HEK293 (cell line): ENCODE results near the gene CR1.
"Not testable (repeated sequence)": the region's sequence is repeated elsewhere in the genome, so short reads cannot be mapped to it uniquely, and the experiment has no call there.

Experiments used
- CTCF ChIA-PET: fragments of 350-600 bp; formaldehyde crosslinking; extraction: SDS; loops from one replicate; lab custom pipeline; 2021; ENCODE audit warnings: antibody characterized with exemption; lab: Yijun Ruan, JAX
- POLR2A ChIA-PET: fragments of 300-600 bp; formaldehyde crosslinking; extraction: SDS; loops from one replicate; lab custom pipeline; 2020; ENCODE audit warnings: antibody characterized with exemption, inconsistent platforms; lab: Yijun Ruan, JAX
- H3K27ac ChIP-seq: fragments of 200-500 bp; sonication (Bioruptor generic); 2 replicates; pipeline ENCODE4 v1.5.1; 2014; ENCODE audit warnings: low read depth, low read length, control low read depth, inconsistent platforms; ENCODE audit errors: extremely low read depth
- H3K36me3 ChIP-seq, 2 experiments: fragments of 200-500 bp in 1 of 2; sonication (Bioruptor generic) in 1 of 2; 1 replicate in 1 of 2; 2 replicates in 1 of 2; pipeline ENCODE4 v1.5.1; 2014 to 2017; ENCODE audit warnings: inconsistent platforms in 2 of 2, low read length in 2 of 2; ENCODE audit not compliant: control insufficient read depth in 2 of 2, insufficient read depth in 1 of 2
- H3K4me1 ChIP-seq: fragments of 200-500 bp; sonication (Bioruptor generic); 2 replicates; pipeline ENCODE4 v1.5.1; 2014; ENCODE audit warnings: mild to moderate bottlenecking, low read length, inconsistent platforms; ENCODE audit not compliant: control insufficient read depth, insufficient read depth
- H3K4me3 ChIP-seq: 2 replicates; pipeline ENCODE4 v1.5.1; 2011; ENCODE audit warnings: low read depth, mild to moderate bottlenecking, control low read depth, low read length, moderate library complexity
- H3K9me3 ChIP-seq: fragments of 200-500 bp; sonication (Bioruptor generic); 2 replicates; pipeline ENCODE4 v1.5.1; 2014; ENCODE audit warnings: low read depth, low read length, inconsistent platforms; ENCODE audit not compliant: control insufficient read depth, insufficient read depth
- SP3 ChIP-seq: fragments of 450-650 bp; formaldehyde crosslinking; IDR thresholded peaks from 2 replicates; pipeline ENCODE4 v1.5.1; 2016; ENCODE audit warnings: missing biosample characterization, missing genetic modification characterization
- ZEB2 ChIP-seq: fragments of 450-650 bp; formaldehyde crosslinking; IDR thresholded peaks from 2 replicates; pipeline ENCODE4 v1.5.1; 2016; ENCODE audit warnings: missing biosample characterization, missing genetic modification characterization
- ZNF121 ChIP-seq: fragments of 450-650 bp; formaldehyde crosslinking; IDR thresholded peaks from 2 replicates; pipeline ENCODE4 v1.5.1; 2016; ENCODE audit warnings: missing biosample characterization, missing genetic modification characterization
- ZNF132 ChIP-seq: fragments of 450-650 bp; formaldehyde crosslinking; IDR thresholded peaks from 2 replicates; pipeline ENCODE4 v1.5.1; 2017; ENCODE audit warnings: missing biosample characterization, missing genetic modification characterization, borderline replicate concordance
- ZNF157 ChIP-seq: fragments of 450-650 bp; formaldehyde crosslinking; IDR thresholded peaks from 2 replicates; pipeline ENCODE4 v1.5.1; 2016; ENCODE audit warnings: missing biosample characterization, missing genetic modification characterization
- ZNF184 ChIP-seq: fragments of 450-650 bp; IDR thresholded peaks from 2 replicates; pipeline ENCODE4 v1.5.1; 2018; ENCODE audit warnings: missing biosample characterization, mild to moderate bottlenecking, missing genetic modification characterization
- ZNF221 ChIP-seq: fragments of 450-650 bp; formaldehyde crosslinking; IDR thresholded peaks from 2 replicates; pipeline ENCODE4 v1.5.1; 2017; ENCODE audit warnings: missing biosample characterization, missing genetic modification characterization, borderline replicate concordance
- ZNF274 ChIP-seq, 2 experiments: fragments of 200-500 bp in 1 of 2; fragments of 450-650 bp in 1 of 2; sonication (Bioruptor generic) in 1 of 2; formaldehyde crosslinking in 1 of 2; IDR thresholded peaks; 2 replicates each; pipeline versions ENCODE4 v1.5.1 to v1.6.1; 2014 to 2016; ENCODE audit warnings: borderline replicate concordance in 1 of 2, inconsistent platforms in 1 of 2, low read length in 1 of 2, missing biosample characterization in 1 of 2, missing genetic modification characterization in 1 of 2
- ZNF529 ChIP-seq: fragments of 450-650 bp; formaldehyde crosslinking; IDR thresholded peaks from 2 replicates; pipeline ENCODE4 v1.5.1; 2017; ENCODE audit warnings: missing genetic modification characterization, missing biosample characterization; ENCODE audit not compliant: insufficient replicate concordance
- ZNF530 ChIP-seq: fragments of 450-650 bp; formaldehyde crosslinking; IDR thresholded peaks from 2 replicates; pipeline ENCODE4 v1.5.1; 2016; ENCODE audit warnings: low read depth, missing biosample characterization, missing genetic modification characterization
- ZNF596 ChIP-seq: fragments of 450-650 bp; IDR thresholded peaks from 2 replicates; pipeline ENCODE4 v1.5.0; 2018; ENCODE audit warnings: missing biosample characterization, mild to moderate bottlenecking, missing genetic modification characterization, moderate library complexity
- ZNF621 ChIP-seq: fragments of 450-650 bp; formaldehyde crosslinking; IDR thresholded peaks from 2 replicates; pipeline ENCODE4 v1.5.1; 2017; ENCODE audit warnings: missing biosample characterization, missing genetic modification characterization
- ZNF664 ChIP-seq: fragments of 450-650 bp; formaldehyde crosslinking; IDR thresholded peaks from 2 replicates; pipeline ENCODE4 v1.5.1; 2016; ENCODE audit warnings: missing biosample characterization, missing genetic modification characterization
- ZNF777 ChIP-seq: fragments of 450-650 bp; formaldehyde crosslinking; IDR thresholded peaks from 2 replicates; pipeline ENCODE4 v1.5.1; 2017; ENCODE audit warnings: missing biosample characterization, missing genetic modification characterization, borderline replicate concordance
- TF ChIP-seq, protein P1 (sequence below): fragments of 450-650 bp; formaldehyde crosslinking; IDR thresholded peaks from 2 replicates; pipeline ENCODE4 v1.5.1; 2016; ENCODE audit warnings: missing biosample characterization, missing genetic modification characterization

Gene CR1

GRCh38 chr1:207493212-207493611, 2.7 kb upstream of the CR1 start:
- TF ChIP-seq ZNF184 (tag by site-specific recombination) (no peak), ZNF664 (tag by site-specific recombination) (no peak)
- Histone ChIP-seq H3K36me3 (no peaks in the 10 kb centered on the region), H3K4me1 (no peaks in the 10 kb centered on the region), H3K27ac (no peak overlapping the region), H3K9me3 (no peaks in the 10 kb centered on the region), H3K4me3 (no peak overlapping the region)
- POLR2A ChIA-PET: no interaction called here
- CTCF ChIA-PET: no interaction called here

DNA sequence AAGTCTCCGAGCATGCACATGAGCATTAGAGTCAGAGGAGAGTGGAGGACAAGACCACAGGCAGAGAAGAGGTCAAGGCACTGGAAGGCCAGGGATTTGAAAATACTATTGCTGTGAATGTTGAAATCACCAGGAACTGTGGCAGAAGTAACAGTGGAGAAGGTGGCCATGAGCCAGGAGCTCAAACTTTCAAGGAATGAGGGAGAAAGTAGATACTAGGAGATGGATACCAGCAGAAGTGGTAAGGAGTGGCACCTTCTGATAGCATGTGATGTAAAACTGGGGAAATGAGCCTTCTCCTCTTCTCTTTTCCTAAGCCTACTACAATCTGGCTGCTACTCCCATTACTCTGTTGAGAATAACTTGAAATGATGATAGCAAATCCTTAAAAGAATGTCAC, 1.8 kb upstream of the CR1 start:
- Histone ChIP-seq H3K4me1 (no peaks in the 10 kb centered on the region), H3K4me3 (no peak overlapping the region), H3K36me3 (no peaks in the 10 kb centered on the region), H3K27ac (no peak overlapping the region), H3K9me3 (no peaks in the 10 kb centered on the region)
- CTCF ChIA-PET: no interaction called here
- TF ChIP-seq, protein P1, sequence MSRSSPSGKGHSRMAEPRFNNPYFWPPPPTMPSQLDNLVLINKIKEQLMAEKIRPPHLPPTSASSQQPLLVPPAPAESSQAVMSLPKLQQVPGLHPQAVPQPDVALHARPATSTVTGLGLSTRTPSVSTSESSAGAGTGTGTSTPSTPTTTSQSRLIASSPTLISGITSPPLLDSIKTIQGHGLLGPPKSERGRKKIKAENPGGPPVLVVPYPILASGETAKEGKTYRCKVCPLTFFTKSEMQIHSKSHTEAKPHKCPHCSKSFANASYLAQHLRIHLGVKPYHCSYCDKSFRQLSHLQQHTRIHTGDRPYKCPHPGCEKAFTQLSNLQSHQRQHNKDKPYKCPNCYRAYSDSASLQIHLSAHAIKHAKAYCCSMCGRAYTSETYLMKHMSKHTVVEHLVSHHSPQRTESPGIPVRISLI (tag by site-specific recombination): no peak
- TF ChIP-seq ZNF274 (IDR thresholded peaks at IDR 0.05; ENCODE audit: low read length) (no peak), ZNF274 (tag by site-specific recombination; IDR thresholded peaks at IDR 0.05; ENCODE audit: borderline replicate concordance) (no peak), ZNF221 (tag by site-specific recombination) (no peak), ZNF132 (tag by site-specific recombination) (no peak)
- POLR2A ChIA-PET: no interaction called here

- not testable (repeated sequence) for H3K9me3 ChIP-seq, H3K4me3 ChIP-seq, H3K27ac ChIP-seq, H3K4me1 ChIP-seq, H3K36me3 ChIP-seq
- ChIA-PET POLR2A (interaction anchor here (0.6 kb wide), 1 partner anchor 101 kb away, joined by 6 read pairs; no protein-coding TSS in a partner anchor), CTCF (interaction anchor here (1.3 kb wide), 1 partner anchor 41 kb away, joined by 4 read pairs; the partner anchor contains the start of gene CR2)
These were observed 676 bp upstream of the CR1 start for GRCh38 chr1:207495281-207495680.

- Histone ChIP-seq H3K4me1 (no peaks in the 10 kb centered on the region), H3K36me3 (no peaks in the 10 kb centered on the region), H3K27ac (no peak overlapping the region), H3K9me3 (no peaks in the 10 kb centered on the region), H3K4me3 (no peak overlapping the region)
- ChIA-PET POLR2A (no interaction called here), CTCF (interaction anchor here (0.7 to 0.9 kb wide), 2 partner anchors 174 to 705 kb away, joined by 3 to 4 read pairs; no protein-coding TSS in a partner anchor)
- TF ChIP-seq SP3 (tag by site-specific recombination) (no peak), ZNF529 (tag by site-specific recombination) (no peak), ZNF777 (no peak), ZNF121 (no peak), ZNF596 (no peak), ZEB2 (no peak), ZNF157 (tag by site-specific recombination) (no peak), ZNF530 (tag by site-specific recombination) (no peak), ZNF621 (tag by site-specific recombination) (no peak)
These were observed 2.0 kb downstream of the CR1 start for GRCh38 chr1:207497941-207498340.
